ENCODE results near the gene RSPH3. TPM values are rescaled to one million over a fixed set of nuclear protein-coding genes. Genes with fewer than 3 reads are reported as not detected.

The RSPH3 gene
- total RNA-seq, 1 experiment from 2014 or later = 24.7 TPM

GRCh38 chr6:159041181-159041580 is 41.2 kb upstream of the RSPH3 start:
- BruUV-seq (replicated peaks) = no TSS peak
- ChIA-PET POLR2A (interaction anchor here (1.9 kb wide), 1 partner anchor 93 kb away, joined by 5 read pairs; no protein-coding TSS in a partner anchor), RAD21 (ENCODE audit: low non-redundant PET in 1 of 2, low total read pairs in 2 of 2, uncharacterized antibody in 2 of 2, unreplicated experiment in 2 of 2) (no interaction called here), CTCF (interaction anchor here (0.6 to 2.3 kb wide), 5 partner anchors 33 to 93 kb away, joined by 3 to 24 read pairs (median 7); no protein-coding TSS in a partner anchor)
- H3K9me2 ChIP-seq (ENCODE audit: insufficient read depth) = no peaks in the 10 kb centered on the region
- H3K27ac ChIP-seq (ENCODE audit: low read depth, low read length) = no peak overlapping the region
- no peak overlapping the region for H2AFZ ChIP-seq (ENCODE audit: low read depth, low read length, poor library complexity, severe bottlenecking)
- H3K27me3 ChIP-seq (ENCODE audit: insufficient read depth, low read length) = no peaks in the 10 kb centered on the region
- ATAC-seq = no peak
- H3K4me2 ChIP-seq (ENCODE audit: low read length) = no peak overlapping the region
- H3K4me3 ChIP-seq (replicated peaks in 1 of 2; ENCODE audit: low read depth in 1 of 2, low read length in 2 of 2) = no peak overlapping the region
- DNase-seq (ENCODE audit: low read depth, low spot score) = no peak
- TF ChIP-seq SRF (IDR thresholded peaks at IDR 0.05; ENCODE audit: low read depth) (no peak), ATF3 (IDR thresholded peaks at IDR 0.05) (no peak), CBX3 (IDR thresholded peaks at IDR 0.05; ENCODE audit: low read depth) (no peak), SP1 (IDR thresholded peaks at IDR 0.05; ENCODE audit: low read depth) (no peak), ZFX (IDR thresholded peaks at IDR 0.05) (no peak), POLR2AphosphoS5 (IDR thresholded peaks at IDR 0.05; ENCODE audit: low read depth, low read length) (no peak)
- H3K79me2 ChIP-seq (ENCODE audit: insufficient read depth, low read length) = no peaks in the 10 kb centered on the region
- no peaks in the 10 kb centered on the region for H4K20me1 ChIP-seq (ENCODE audit: insufficient read depth)
- H3K4me1 ChIP-seq (ENCODE audit: control insufficient read depth in 1 of 2, insufficient read depth in 2 of 2, low read length in 2 of 2) = peaks cover 0 to 11% of the 10 kb centered on the region in 2 experiments; a peak in 2 of 4 replicates
- no peaks in the 10 kb centered on the region for H3K36me3 ChIP-seq (ENCODE audit: control insufficient read depth in 1 of 2, insufficient read depth in 2 of 2, low read length in 2 of 2)
- intact Hi-C loops (cut with micrococcal nuclease) = no loop called here
- no peak overlapping the region for H3K9ac ChIP-seq (ENCODE audit: low read length)
- H3K9me3 ChIP-seq (ENCODE audit: control insufficient read depth in 1 of 2, insufficient read depth in 1 of 2, low read depth in 1 of 2, low read length in 2 of 2) = no peaks in the 10 kb centered on the region

- Histone ChIP-seq H4K20me1 (ENCODE audit: insufficient read depth) (no peaks in the 10 kb centered on the region), H3K9ac (ENCODE audit: low read length) (no peak overlapping the region), H3K4me2 (ENCODE audit: low read length) (no peak overlapping the region), H3K27ac (ENCODE audit: low read depth, low read length) (no peak overlapping the region), H3K4me3 (replicated peaks in 1 of 2; ENCODE audit: low read depth in 1 of 2, low read length in 2 of 2) (no peak overlapping the region), H3K9me3 (ENCODE audit: control insufficient read depth in 1 of 2, insufficient read depth in 1 of 2, low read depth in 1 of 2, low read length in 2 of 2) (no peaks in the 10 kb centered on the region), H2AFZ (ENCODE audit: low read depth, low read length, poor library complexity, severe bottlenecking) (no peak overlapping the region), H3K4me1 (ENCODE audit: control insufficient read depth in 1 of 2, insufficient read depth in 2 of 2, low read length in 2 of 2) (peaks cover 0 to 11% of the 10 kb centered on the region in 2 experiments; a peak in 2 of 4 replicates), H3K79me2 (ENCODE audit: insufficient read depth, low read length) (no peaks in the 10 kb centered on the region), H3K9me2 (ENCODE audit: insufficient read depth) (no peaks in the 10 kb centered on the region), H3K27me3 (ENCODE audit: insufficient read depth, low read length) (no peaks in the 10 kb centered on the region), H3K36me3 (ENCODE audit: control insufficient read depth in 1 of 2, insufficient read depth in 2 of 2, low read length in 2 of 2) (no peaks in the 10 kb centered on the region)
- ATAC-seq = no peak
- ChIA-PET CTCF (interaction anchor here (1.5 kb wide), 1 partner anchor 95 kb away, joined by 4 read pairs; no protein-coding TSS in a partner anchor), RAD21 (ENCODE audit: low non-redundant PET in 1 of 2, low total read pairs in 2 of 2, uncharacterized antibody in 2 of 2, unreplicated experiment in 2 of 2) (no interaction called here), POLR2A (interaction anchor here (0.7 kb wide), 1 partner anchor 168 kb away, joined by 3 read pairs; no protein-coding TSS in a partner anchor)
- no peak for DNase-seq (ENCODE audit: low read depth, low spot score)
- intact Hi-C loops (cut with micrococcal nuclease) = no loop called here
- no TSS peak for BruUV-seq (replicated peaks)
- no peak for TF ChIP-seq ZBTB33 (IDR thresholded peaks at IDR 0.05; ENCODE audit: extremely low read depth, insufficient replicate concordance, low read length)
- no peak for TF ChIP-seq RAD21 (IDR thresholded peaks at IDR 0.05; ENCODE audit: low read depth)
- no peak for TF ChIP-seq SIN3A (IDR thresholded peaks at IDR 0.05; ENCODE audit: low read depth)
- TF ChIP-seq SRF (IDR thresholded peaks at IDR 0.05; ENCODE audit: low read depth) = no peak
- TF ChIP-seq CBX3 (IDR thresholded peaks at IDR 0.05; ENCODE audit: low read depth) = no peak
- no peak for TF ChIP-seq EZH2phosphoT487 (IDR thresholded peaks at IDR 0.05; ENCODE audit: borderline replicate concordance)
- TF ChIP-seq POLR2AphosphoS5 (IDR thresholded peaks at IDR 0.05; ENCODE audit: low read depth, low read length) = no peak
Observed at GRCh38 chr6:159039885-159040258, 39.9 kb upstream of the RSPH3 start.

All from HCT116 (cell line).